GM12878 (cell line): ENCODE data around the gene PHACTR1. TPM values are rescaled to one million over a fixed set of nuclear protein-coding genes. Genes with fewer than 3 reads are reported as not detected.

Source experiments
- ATAC-seq: fragments of 200-7000 bp; cut with Tn5 transposase; 3 replicates; pipeline ENCODE4 v1.9.1; 2020; ENCODE audit warnings: mild to moderate bottlenecking, moderate library complexity
- BruUV-seq: library from RNA; stranded (reverse); fragments of 400-500 nt; replicated peaks from 2 replicates; lab custom pipeline; 2021; lab: Mats Ljungman, UMichigan
- CTCF ChIA-PET: fragments of 300-600 bp; sonication (Branson Sonifier 250); formaldehyde crosslinking; extraction: SDS; loops from one replicate; lab custom pipeline; 2021; ENCODE audit warnings: inconsistent platforms; lab: Yijun Ruan, JAX
- POLR2A ChIA-PET: fragments of 350-600 bp; formaldehyde crosslinking; extraction: SDS; loops from one replicate; lab custom pipeline; 2021; ENCODE audit warnings: inconsistent platforms; lab: Charles Lee
- RAD21 ChIA-PET: fragments of 300-600 bp; sonication (Branson Sonifier 250); formaldehyde crosslinking; loops from one replicate; lab custom pipeline; 2023; ENCODE audit warnings: antibody characterized with exemption; ENCODE audit not compliant: unreplicated experiment; lab: Charles Lee
- SMC1A ChIA-PET: fragments of 300-600 bp; sonication (Branson Sonifier 250); formaldehyde crosslinking; loops from one replicate; lab custom pipeline; 2023; ENCODE audit not compliant: unreplicated experiment, uncharacterized antibody; lab: Charles Lee
- DNase-seq: peaks from one replicate; pipeline ENCODE4 v3.0.0-alpha.2; 2011; ENCODE audit warnings: low read depth, low spot score
- FAIRE-seq: peaks from 3 replicates; lab custom pipeline; 2011; peaks lifted over from hg19 to GRCh38; lab: Jason Lieb, UNC
- H2AFZ ChIP-seq: 2 replicates; pipeline ENCODE4 v1.6.0; 2011; ENCODE audit warnings: low read depth, low read length, control low read depth; ENCODE audit not compliant: control insufficient read depth
- H3K27ac ChIP-seq: 2 replicates; pipeline ENCODE4 v1.5.1; 2011; ENCODE audit warnings: control low read depth; ENCODE audit not compliant: control insufficient read depth, insufficient read depth
- H3K27me3 ChIP-seq, 2 experiments: replicated peaks in 1 of 2; 2 replicates each; pipeline versions ENCODE4 v1.6.0 to v1.6.1; 2011; ENCODE audit warnings: low read length in 1 of 2; ENCODE audit not compliant: control insufficient read depth in 2 of 2, insufficient read depth in 2 of 2
- H3K36me3 ChIP-seq, 2 experiments: 2 replicates each; pipeline ENCODE4 v1.5.1; 2011; ENCODE audit warnings: low read length in 1 of 2; ENCODE audit not compliant: control insufficient read depth in 2 of 2, insufficient read depth in 2 of 2
- H3K4me1 ChIP-seq: 2 replicates; pipeline ENCODE4 v1.6.1; 2011; ENCODE audit warnings: mild to moderate bottlenecking, low read length, moderate library complexity, mixed read lengths; ENCODE audit not compliant: control insufficient read depth, insufficient read depth
- H3K4me2 ChIP-seq: 2 replicates; pipeline ENCODE4 v1.6.0; 2011; ENCODE audit warnings: control low read depth; ENCODE audit not compliant: control insufficient read depth, insufficient read depth
- H3K4me3 ChIP-seq: fragments of 200-600 bp; sonication (generic); 2 replicates; pipeline ENCODE4 v1.5.1; 2016
- H3K79me2 ChIP-seq: 2 replicates; pipeline ENCODE4 v1.6.0; 2011; ENCODE audit warnings: low read length; ENCODE audit not compliant: control insufficient read depth, insufficient read depth
- H3K9ac ChIP-seq: 2 replicates; pipeline ENCODE4 v1.8.0; 2011; ENCODE audit warnings: low read length, control low read depth, mixed read lengths; ENCODE audit not compliant: control insufficient read depth, insufficient read depth
- H3K9me3 ChIP-seq: replicated peaks from 3 replicates; pipeline ENCODE4 v1.5.1; 2011; ENCODE audit warnings: mild to moderate bottlenecking, low read length; ENCODE audit not compliant: control insufficient read depth, insufficient read depth
- H4K20me1 ChIP-seq: 2 replicates; pipeline ENCODE4 v1.6.0; 2011; ENCODE audit not compliant: control insufficient read depth, insufficient read depth
- BMI1 ChIP-seq: fragments of 450-650 bp; IDR thresholded peaks from 2 replicates; pipeline ENCODE4 v1.6.1; 2016; ENCODE audit warnings: mild to moderate bottlenecking, moderate library complexity, borderline replicate concordance
- EZH2 ChIP-seq: IDR thresholded peaks from 2 replicates; pipeline ENCODE4 v1.6.1; 2012; ENCODE audit warnings: low read depth, mild to moderate bottlenecking, control low read depth, inconsistent platforms, low read length, borderline replicate concordance; ENCODE audit not compliant: control insufficient read depth
- NBN ChIP-seq: fragments of 450-650 bp; IDR thresholded peaks from 2 replicates; pipeline ENCODE4 v1.6.1; 2016
- PRDM15 ChIP-seq: fragments of 450-650 bp; formaldehyde crosslinking; IDR thresholded peaks from 2 replicates; pipeline ENCODE4 v1.4.0; 2020; ENCODE audit warnings: mild to moderate bottlenecking, moderate library complexity
- SP1 ChIP-seq: IDR thresholded peaks from one replicate; pipeline ENCODE4 v1.6.1; 2011; ENCODE audit warnings: low read depth, low read length
- SPI1 ChIP-seq: IDR thresholded peaks from 2 replicates; pipeline ENCODE4 v1.6.1; 2011; ENCODE audit warnings: low read depth, mild to moderate bottlenecking, low read length, moderate library complexity, borderline replicate concordance; ENCODE audit not compliant: insufficient read depth
- STAT3 ChIP-seq: IDR thresholded peaks from 2 replicates; pipeline ENCODE4 v1.6.1; 2011; ENCODE audit warnings: low read depth, low read length, improper control_type of control experiment
- ZNF687 ChIP-seq: fragments of 450-650 bp; IDR thresholded peaks from 2 replicates; pipeline ENCODE4 v1.6.1; 2017; ENCODE audit warnings: mild to moderate bottlenecking, moderate library complexity
- WGBS: methylation state at CpG from one replicate; pipeline ENCODE4 v1.1.6; 2016; ENCODE audit warnings: low lambda C conversion rate; ENCODE audit not compliant: insufficient replicate concordance, insufficient coverage; ENCODE audit errors: missing lambda C conversion rate; 5-methylcytosine and 5-hydroxymethylcytosine counted together
- in situ Hi-C: fragments of 300-500 bp; cut with MboI; formaldehyde crosslinking; loops from 9 replicates; pipeline ENCODE4 v1.14.3; 2018; ENCODE audit warnings: mixed read lengths
- intact Hi-C: fragments of 100-400 bp; cut with micrococcal nuclease; formaldehyde crosslinking; loops from one replicate; pipeline ENCODE4 v1.14.2; 2022; ENCODE audit not compliant: unreplicated experiment
- polyA plus RNA-seq, 11 experiments: library from polyadenylated mRNA; depleted of rRNA in 4 of 11; unstranded in 6 of 11; stranded (reverse) in 5 of 11; fragments of >200 nt; fragmentation: Nextera tagmentation in 4 of 11; fragmentation: Illumina TruSeq in 1 of 11; extraction: Ambion mirVana in 4 of 11; extraction: Trizol in 1 of 11; gene quantifications; 1 replicate in 1 of 11; 2 replicates in 10 of 11; pipeline versions ENCODE4 v1.2.1 to v1.2.3, GENCODE V29; 2011 to 2016; ENCODE audit warnings: inconsistent platforms in 2 of 11, missing spikeins in 2 of 11, low read depth in 1 of 11
- total RNA-seq, 4 experiments: library from RNA; depleted of rRNA in 3 of 4; stranded (reverse); fragments of >200 nt in 3 of 4; fragmentation: Illumina TruSeq in 1 of 4; extraction: Trizol in 1 of 4; gene quantifications; 2 replicates each; pipeline versions ENCODE4 v1.2.1 to v1.2.3, GENCODE V29; 2013 to 2021
- TF ChIP-seq, protein P1 (sequence below): IDR thresholded peaks from 2 replicates; pipeline ENCODE4 v1.6.1; 2012; ENCODE audit warnings: mild to moderate bottlenecking, low read depth, low read length

PHACTR1 gene
- total and polyA plus RNA-seq, 10 of the 15 experiments (the other 5 are each of a cell fraction or from before 2014, with no cell fraction given), result 34.2 to 94.6 (median 62.3) TPM

GRCh38 chr6:13294499-13295069 lies 578.0 kb downstream of the PHACTR1 start:
- in situ Hi-C loops (no loop called here), intact Hi-C loops (no loop called here)
- H3K9me3 ChIP-seq, result no peaks in the 10 kb centered on the region
- WGBS, result 81% methylated on average over 13 of the region's 13 CpGs
- no peaks in the 10 kb centered on the region for H3K79me2 ChIP-seq
- no peaks in the 10 kb centered on the region for H4K20me1 ChIP-seq
- ChIA-PET RAD21 (interaction anchor here (0.5 to 1.0 kb wide), 2 partner anchors 8 to 62 kb away, joined by 3 read pairs; no protein-coding TSS in a partner anchor), SMC1A (interaction anchor here (0.5 to 0.9 kb wide), 2 partner anchors 8 to 16 kb away, joined by 3 read pairs; no protein-coding TSS in a partner anchor), POLR2A (no interaction called here), CTCF (interaction anchor here (0.6 to 1.6 kb wide), 2 partner anchors 99 to 797 kb away, joined by 3 read pairs; no protein-coding TSS in a partner anchor)
- no TSS peak for BruUV-seq
- no peak overlapping the region for H3K27ac ChIP-seq
- DNase-seq (no peak), ATAC-seq (no peak), FAIRE-seq (no peak)
- no peak overlapping the region for H3K4me3 ChIP-seq
- H3K9ac ChIP-seq, result no peak overlapping the region
- peaks cover 7 to 10% of the 10 kb centered on the region in 2 experiments; a peak in 3 of 4 replicates for H3K36me3 ChIP-seq
- no peaks in the 10 kb centered on the region; the same call in 1 of the 2 replicates for H3K4me1 ChIP-seq
- H3K4me2 ChIP-seq, result no peak overlapping the region
- H3K27me3 ChIP-seq, result no peaks in the 10 kb centered on the region
- H2AFZ ChIP-seq, result no peak overlapping the region
- no peak for TF ChIP-seq STAT3
- TF ChIP-seq NBN, result no peak
- no peak for TF ChIP-seq SPI1
- TF ChIP-seq ZNF687, result no peak
- no peak for TF ChIP-seq SP1
- TF ChIP-seq, protein P1, sequence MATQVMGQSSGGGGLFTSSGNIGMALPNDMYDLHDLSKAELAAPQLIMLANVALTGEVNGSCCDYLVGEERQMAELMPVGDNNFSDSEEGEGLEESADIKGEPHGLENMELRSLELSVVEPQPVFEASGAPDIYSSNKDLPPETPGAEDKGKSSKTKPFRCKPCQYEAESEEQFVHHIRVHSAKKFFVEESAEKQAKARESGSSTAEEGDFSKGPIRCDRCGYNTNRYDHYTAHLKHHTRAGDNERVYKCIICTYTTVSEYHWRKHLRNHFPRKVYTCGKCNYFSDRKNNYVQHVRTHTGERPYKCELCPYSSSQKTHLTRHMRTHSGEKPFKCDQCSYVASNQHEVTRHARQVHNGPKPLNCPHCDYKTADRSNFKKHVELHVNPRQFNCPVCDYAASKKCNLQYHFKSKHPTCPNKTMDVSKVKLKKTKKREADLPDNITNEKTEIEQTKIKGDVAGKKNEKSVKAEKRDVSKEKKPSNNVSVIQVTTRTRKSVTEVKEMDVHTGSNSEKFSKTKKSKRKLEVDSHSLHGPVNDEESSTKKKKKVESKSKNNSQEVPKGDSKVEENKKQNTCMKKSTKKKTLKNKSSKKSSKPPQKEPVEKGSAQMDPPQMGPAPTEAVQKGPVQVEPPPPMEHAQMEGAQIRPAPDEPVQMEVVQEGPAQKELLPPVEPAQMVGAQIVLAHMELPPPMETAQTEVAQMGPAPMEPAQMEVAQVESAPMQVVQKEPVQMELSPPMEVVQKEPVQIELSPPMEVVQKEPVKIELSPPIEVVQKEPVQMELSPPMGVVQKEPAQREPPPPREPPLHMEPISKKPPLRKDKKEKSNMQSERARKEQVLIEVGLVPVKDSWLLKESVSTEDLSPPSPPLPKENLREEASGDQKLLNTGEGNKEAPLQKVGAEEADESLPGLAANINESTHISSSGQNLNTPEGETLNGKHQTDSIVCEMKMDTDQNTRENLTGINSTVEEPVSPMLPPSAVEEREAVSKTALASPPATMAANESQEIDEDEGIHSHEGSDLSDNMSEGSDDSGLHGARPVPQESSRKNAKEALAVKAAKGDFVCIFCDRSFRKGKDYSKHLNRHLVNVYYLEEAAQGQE, result no peak
- TF ChIP-seq PRDM15, result no peak
- TF ChIP-seq BMI1, result no peak
- no peak for TF ChIP-seq EZH2
